ENCODE data around the gene ZNF560.

ZNF560 gene

DNA sequence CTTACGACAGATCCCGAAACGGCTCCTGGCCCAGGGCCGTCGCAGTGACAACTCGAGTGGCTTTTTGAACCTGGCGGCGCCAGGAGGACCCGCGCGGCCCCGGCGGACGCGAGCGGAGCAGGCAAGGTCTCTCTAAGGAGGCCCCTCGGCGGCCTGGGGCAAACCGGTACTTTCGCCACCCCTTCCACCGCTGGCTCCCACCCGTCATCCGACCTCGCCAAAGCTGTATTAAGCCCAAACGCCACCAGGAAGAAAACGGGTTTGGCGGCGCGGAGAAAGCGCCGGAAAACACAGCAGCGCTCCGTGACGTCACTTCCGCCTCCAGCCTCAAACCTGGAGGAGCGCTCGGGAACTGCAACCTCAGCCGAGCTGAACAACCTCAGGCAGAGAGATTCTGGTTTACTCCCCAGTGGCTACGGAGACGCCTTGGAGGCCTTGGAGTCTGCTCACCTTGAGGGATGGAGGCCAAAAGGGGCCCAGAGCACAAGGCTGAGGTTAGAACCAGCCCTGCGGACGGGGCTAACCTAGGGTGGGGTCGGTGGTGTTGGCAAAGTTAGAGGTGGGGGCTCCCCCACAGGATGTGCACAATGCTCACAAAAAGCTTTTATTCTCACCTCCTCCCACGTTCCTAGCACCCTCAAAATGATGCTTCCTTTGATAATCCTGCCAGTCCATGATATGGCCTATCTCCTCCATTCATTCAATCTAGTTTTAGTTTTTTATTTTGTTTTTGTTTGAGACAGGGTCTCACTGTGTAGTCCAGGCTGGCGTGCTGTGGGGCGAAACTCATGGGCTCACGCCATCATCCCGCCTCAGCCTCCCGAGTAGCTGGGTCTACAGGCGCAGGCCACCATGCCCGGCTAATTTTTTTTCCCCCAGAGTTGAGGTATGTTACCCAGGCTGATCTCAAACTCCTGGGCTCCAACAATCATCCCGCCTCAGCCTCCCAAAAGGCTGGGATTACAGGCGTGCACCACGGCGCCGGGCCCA, 62.8 kb downstream of the ZNF560 start, which contains the start of gene ZNF266:
Gene ZNF266 (minus strand): TSS at position 295 of the 990 bp plus-strand sequence. CDS start 15,484 bp downstream, outside the sequence.
- DNase-seq: peak; percentile 85 to 94

- no peak for DNase-seq
Measured at GRCh38 chr19:9431475-9431874, 66.9 kb downstream of the ZNF560 start.

DNA sequence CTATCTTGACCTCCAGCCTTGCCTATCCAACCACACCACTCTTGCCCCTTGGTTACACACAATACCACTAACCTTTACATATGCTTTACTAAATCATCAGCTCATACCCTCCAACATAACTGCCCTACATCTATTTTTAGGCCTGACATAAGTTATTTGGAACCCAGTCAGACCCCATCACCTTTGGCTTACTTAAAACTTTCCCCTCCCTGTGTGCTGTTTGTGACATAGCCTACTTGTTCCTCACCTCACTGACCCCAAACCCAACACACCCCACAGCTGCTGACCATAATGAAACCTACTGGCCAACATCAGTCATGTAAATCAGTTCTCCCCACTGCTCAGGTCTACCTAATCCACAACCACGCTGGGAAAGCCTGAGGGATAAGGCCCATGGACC, 68.0 kb downstream of the ZNF560 start:
- no peak for DNase-seq

DNA sequence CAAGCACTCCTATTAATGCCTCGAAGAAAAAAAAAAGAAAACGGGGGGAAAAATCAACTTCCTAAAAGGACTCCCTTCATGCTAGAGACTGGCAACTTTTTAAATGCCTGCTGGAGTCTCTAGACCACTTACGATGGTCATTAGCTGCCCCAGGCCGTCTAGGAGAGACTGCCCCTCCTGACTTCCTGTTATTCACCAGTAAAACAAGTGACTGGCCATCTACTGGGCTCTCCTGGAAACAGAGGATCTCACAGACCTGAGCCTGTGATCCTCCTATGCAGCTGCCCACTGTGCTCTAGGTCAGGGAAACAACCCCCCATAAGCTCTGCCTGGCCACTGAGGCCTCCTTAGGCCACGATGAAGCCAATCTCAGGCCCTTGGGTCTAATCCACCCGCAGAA, 70.5 kb downstream of the ZNF560 start:
- DNase-seq: no peak

Measured in NCI-H446 (cell line).